SU-DHL-6 (cell line): ENCODE results near the gene ADAMTS17.

Experiments used
- H2AFZ ChIP-seq: fragments of 200-600 bp; sonication (generic); 2 replicates; pipeline ENCODE4 v1.6.1; 2014; ENCODE audit warnings: low read depth, mild to moderate bottlenecking, moderate library complexity, mixed read lengths, antibody characterized with exemption, low read length; ENCODE audit not compliant: severe bottlenecking
- H3F3A ChIP-seq: fragments of 200-600 bp; shearing (Covaris generic); 2 replicates; pipeline ENCODE4 v1.6.0; 2016; ENCODE audit warnings: antibody characterized with exemption, mild to moderate bottlenecking; ENCODE audit not compliant: insufficient read depth
- H3K27ac ChIP-seq: fragments of 200-600 bp; sonication (generic); 2 replicates; pipeline ENCODE4 v1.5.1; 2016; ENCODE audit warnings: low read depth, mild to moderate bottlenecking, low read length, moderate library complexity, mixed read lengths
- H3K27me3 ChIP-seq: fragments of 200-600 bp; sonication (generic), shearing (Covaris generic); 2 replicates; pipeline ENCODE4 v1.6.0; 2014; ENCODE audit warnings: mild to moderate bottlenecking, low read length
- H3K36me3 ChIP-seq: fragments of 200-600 bp; sonication (generic); 2 replicates; pipeline ENCODE4 v1.6.1; 2014; ENCODE audit warnings: mild to moderate bottlenecking, low read length, mixed read lengths
- H3K4me2 ChIP-seq: fragments of 300-600, 200-600 bp; shearing (Covaris generic), sonication (generic); 2 replicates; pipeline ENCODE4 v1.6.0; 2014; ENCODE audit warnings: low read length, low read depth, mild to moderate bottlenecking; ENCODE audit not compliant: poor library complexity, severe bottlenecking
- H3K4me3 ChIP-seq: fragments of 200-600 bp; sonication (generic); 2 replicates; pipeline ENCODE4 v1.5.1; 2014; ENCODE audit warnings: antibody characterized with exemption, low read length, mild to moderate bottlenecking, mixed read lengths; ENCODE audit not compliant: insufficient read depth, poor library complexity, severe bottlenecking
- H3K79me2 ChIP-seq: fragments of 200-600 bp; sonication (generic); 2 replicates; pipeline ENCODE4 v1.6.1; 2014; ENCODE audit warnings: mild to moderate bottlenecking, low read length, moderate library complexity; ENCODE audit not compliant: insufficient read depth
- H3K9ac ChIP-seq: fragments of 200-600 bp; sonication (generic); 2 replicates; pipeline ENCODE4 v1.7.0; 2014; ENCODE audit warnings: mild to moderate bottlenecking, low read length
- H3K9me2 ChIP-seq: fragments of 200-600 bp; sonication (generic); replicated peaks from 2 replicates; pipeline ENCODE4 v1.6.1; 2014; ENCODE audit warnings: low read length; ENCODE audit not compliant: insufficient read depth
- H3K9me3 ChIP-seq: fragments of 200-600 bp; sonication (generic); 2 replicates; pipeline ENCODE4 v1.6.1; 2014; ENCODE audit warnings: low read length, mixed read lengths; ENCODE audit not compliant: insufficient read depth
- H4K20me1 ChIP-seq: fragments of 200-600 bp; sonication (generic); 2 replicates; pipeline ENCODE4 v1.6.1; 2014; ENCODE audit warnings: low read depth, mild to moderate bottlenecking, antibody characterized with exemption, low read length, moderate library complexity, mixed read lengths
- CTCF ChIP-seq: fragments of 200-600 bp; sonication (generic); IDR thresholded peaks from one replicate; pipeline ENCODE4 v1.5.1; 2017; ENCODE audit warnings: antibody characterized with exemption, mild to moderate bottlenecking, low read length, moderate library complexity; ENCODE audit not compliant: insufficient read depth, poor library complexity, severe bottlenecking
- EZH2phosphoT487 ChIP-seq: fragments of 200-600 bp; sonication (generic), shearing (Covaris generic); conservative IDR thresholded peaks from 2 replicates; pipeline ENCODE4 v1.6.1; 2018; ENCODE audit warnings: mild to moderate bottlenecking, antibody characterized with exemption, low read length, moderate library complexity, mixed read lengths

Gene ADAMTS17

DNA sequence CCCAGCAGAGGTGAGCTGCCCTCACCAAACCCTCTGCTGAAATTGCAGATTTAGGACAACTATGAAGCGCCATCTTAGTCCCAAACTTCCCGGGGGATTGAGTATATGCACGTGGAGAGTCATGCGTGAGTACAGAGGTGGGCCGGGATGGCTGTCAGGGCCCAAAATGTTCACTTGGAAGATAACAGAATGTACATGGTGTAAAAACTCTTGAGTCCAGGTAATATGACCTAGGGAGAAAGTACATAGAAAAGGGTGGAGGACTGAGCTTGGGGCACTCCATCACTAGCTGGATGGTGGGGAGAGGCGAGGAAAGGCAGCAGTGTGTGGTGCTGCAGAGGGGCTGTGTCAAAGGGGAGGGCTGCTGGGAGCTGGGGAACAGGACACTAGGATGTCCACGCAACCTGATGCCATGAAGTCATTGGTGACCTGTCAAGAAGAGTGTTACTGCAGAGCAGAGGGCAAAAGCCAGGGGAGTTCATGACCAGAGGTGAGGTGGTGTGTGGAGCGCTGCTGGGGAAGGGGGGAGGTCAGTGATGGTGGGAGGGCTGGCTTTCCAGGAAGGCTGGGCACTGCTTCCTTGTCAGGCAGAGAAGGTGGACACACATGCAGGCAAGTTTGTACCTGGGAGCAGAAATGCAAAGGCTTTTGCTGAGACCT lies 372.4 kb downstream of the ADAMTS17 start:
- no peak for TF ChIP-seq CTCF
- Histone ChIP-seq H3K79me2 (no peaks in the 10 kb centered on the region), H3K4me2 (no peak overlapping the region), H3K36me3 (no peaks in the 10 kb centered on the region), H3K9me2 (no peaks in the 10 kb centered on the region), H4K20me1 (no peaks in the 10 kb centered on the region), H3K27ac (no peak overlapping the region), H3F3A (no peaks in the 10 kb centered on the region), H2AFZ (no peak overlapping the region), H3K9me3 (no peaks in the 10 kb centered on the region), H3K27me3 (no peaks in the 10 kb centered on the region), H3K4me3 (no peak overlapping the region), H3K9ac (no peak overlapping the region)

GRCh38 chr15:99967841-99968371 lies 373.9 kb downstream of the ADAMTS17 start:
- Histone ChIP-seq H3K4me3 (no peak overlapping the region), H3K36me3 (no peaks in the 10 kb centered on the region), H3K27me3 (no peaks in the 10 kb centered on the region), H3K9ac (no peak overlapping the region), H3K4me2 (no peak overlapping the region), H3F3A (no peaks in the 10 kb centered on the region), H4K20me1 (no peaks in the 10 kb centered on the region), H3K9me2 (no peaks in the 10 kb centered on the region), H3K9me3 (no peaks in the 10 kb centered on the region), H3K27ac (no peak overlapping the region), H3K79me2 (no peaks in the 10 kb centered on the region), H2AFZ (no peak overlapping the region)
- no peak for TF ChIP-seq EZH2phosphoT487

GRCh38 chr15:99966815-99967214 lies 375.0 kb downstream of the ADAMTS17 start:
- H3K9ac ChIP-seq: no peak overlapping the region
- no peaks in the 10 kb centered on the region for H4K20me1 ChIP-seq
- no peaks in the 10 kb centered on the region for H3K9me2 ChIP-seq
- H2AFZ ChIP-seq: no peak overlapping the region
- TF ChIP-seq EZH2phosphoT487: no peak
- no peak for TF ChIP-seq CTCF
- H3K27me3 ChIP-seq: no peaks in the 10 kb centered on the region
- no peak overlapping the region for H3K4me2 ChIP-seq
- no peak overlapping the region for H3K27ac ChIP-seq
- no peaks in the 10 kb centered on the region for H3K9me3 ChIP-seq
- no peaks in the 10 kb centered on the region for H3K36me3 ChIP-seq
- H3K4me3 ChIP-seq: no peak overlapping the region
- H3F3A ChIP-seq: no peaks in the 10 kb centered on the region
- H3K79me2 ChIP-seq: no peaks in the 10 kb centered on the region

GRCh38 chr15:99965376-99965775 lies 376.4 kb downstream of the ADAMTS17 start:
- TF ChIP-seq CTCF: no peak
- TF ChIP-seq EZH2phosphoT487: no peak
- no peaks in the 10 kb centered on the region for H3F3A ChIP-seq
- H2AFZ ChIP-seq: no peak overlapping the region
- no peak overlapping the region for H3K9ac ChIP-seq
- no peaks in the 10 kb centered on the region for H3K27me3 ChIP-seq
- no peaks in the 10 kb centered on the region for H4K20me1 ChIP-seq
- H3K36me3 ChIP-seq: no peaks in the 10 kb centered on the region
- no peaks in the 10 kb centered on the region for H3K9me3 ChIP-seq
- no peaks in the 10 kb centered on the region for H3K9me2 ChIP-seq
- H3K4me2 ChIP-seq: no peak overlapping the region
- H3K79me2 ChIP-seq: no peaks in the 10 kb centered on the region
- no peak overlapping the region for H3K4me3 ChIP-seq
- no peak overlapping the region for H3K27ac ChIP-seq
